A673 (cell line): ENCODE results near the gene DMRT3.

Experiments used
- CTCF ChIP-seq: fragments of 300-800, 200-600 bp; sonication (generic); conservative IDR thresholded peaks from 2 replicates; pipeline ENCODE4 v1.5.1; 2017; ENCODE audit warnings: low read depth, mild to moderate bottlenecking, antibody characterized with exemption, low read length, moderate library complexity, mixed read lengths
- EZH2 ChIP-seq: fragments of 200-600 bp; sonication (generic); IDR thresholded peaks from 2 replicates; pipeline ENCODE4 v1.6.1; 2017; ENCODE audit warnings: borderline replicate concordance, low read depth, mild to moderate bottlenecking, mixed read lengths, antibody characterized with exemption, low read length; ENCODE audit not compliant: poor library complexity, severe bottlenecking

- TF ChIP-seq CTCF (no peak), EZH2 (no peak)
These were observed 26.2 kb downstream of the DMRT3 start for GRCh38 chr9:1002678-1003077.
